Right atrium auricular region (tissue), 2 donors: ENCODE measurements around the gene CELSR2. TPM values are rescaled to one million over a fixed set of nuclear protein-coding genes. Genes with fewer than 3 reads are reported as not detected.

Experiments
- DNase-seq: peaks from one replicate; pipeline ENCODE4 v3.0.0-alpha.2; 2019; ENCODE audit warnings: low spot score
- H3K27ac ChIP-seq, 2 donors: fragments of 200-600 bp; sonication (generic); 1 replicate in 1 of 2; 2 replicates in 1 of 2; pipeline ENCODE4 v1.5.1; 2016 to 2019
- H3K27me3 ChIP-seq, 2 donors: fragments of 200-600 bp; sonication (generic); one replicate each; pipeline versions ENCODE4 v1.5.1 to v1.6.0; 2017 to 2019
- H3K36me3 ChIP-seq: fragments of 200-600 bp; sonication (generic); one replicate; pipeline ENCODE4 v1.5.1; 2016
- H3K4me1 ChIP-seq, 2 donors: fragments of 200-600 bp; sonication (generic); one replicate each; pipeline versions ENCODE4 v1.5.1 to v1.6.0; 2017 to 2019
- H3K4me3 ChIP-seq, 2 donors: fragments of 200-600 bp; sonication (generic); 1 replicate in 1 of 2; 2 replicates in 1 of 2; pipeline ENCODE4 v1.5.1; 2017 to 2019; ENCODE audit warnings: mild to moderate bottlenecking in 1 of 2, moderate library complexity in 1 of 2
- H3K9me3 ChIP-seq, 2 donors: fragments of 200-600 bp; sonication (generic); one replicate each; pipeline ENCODE4 v1.5.1; 2019
- CTCF ChIP-seq, 2 donors: fragments of 200-600 bp; sonication (generic); IDR thresholded peaks; one replicate each; pipeline ENCODE4 v1.5.1; 2019; ENCODE audit warnings: antibody characterized with exemption in 2 of 2
- total RNA-seq, 2 donors: library from RNA; depleted of rRNA; stranded (reverse); fragments of >200 nt; gene quantifications; one replicate each; pipeline ENCODE4 v1.1.0, GENCODE V29; 2016

Gene CELSR2
- total RNA-seq, 2 donors from 2014 or later: 20.2 to 23.7 TPM

GRCh38 chr1:109237512-109237911 lies 11.8 kb upstream of the CELSR2 start:
- peaks cover 0 to 22% of the 10 kb centered on the region in 2 donors for H3K4me1 ChIP-seq
- H3K27me3 ChIP-seq: no peaks in the 10 kb centered on the region
- no peak overlapping the region for H3K4me3 ChIP-seq
- TF ChIP-seq CTCF (IDR thresholded peaks at IDR 0.05): no peak
- H3K27ac ChIP-seq: no peak overlapping the region
- no peaks in the 10 kb centered on the region for H3K9me3 ChIP-seq
- H3K36me3 ChIP-seq: peaks cover 63% of the 10 kb centered on the region
- DNase-seq: peak; percentile 16

GRCh38 chr1:109238382-109238781 lies 11.0 kb upstream of the CELSR2 start:
- H3K9me3 ChIP-seq: no peaks in the 10 kb centered on the region
- peak; percentile 51 for DNase-seq
- no peaks in the 10 kb centered on the region for H3K27me3 ChIP-seq
- H3K36me3 ChIP-seq: peaks cover 54% of the 10 kb centered on the region
- TF ChIP-seq CTCF (IDR thresholded peaks at IDR 0.05): no peak
- H3K4me1 ChIP-seq: peaks cover 0 to 22% of the 10 kb centered on the region in 2 donors
- H3K27ac ChIP-seq: no peak overlapping the region
- H3K4me3 ChIP-seq: no peak overlapping the region

- peaks cover 0 to 22% of the 10 kb centered on the region in 2 donors for H3K4me1 ChIP-seq
- no peaks in the 10 kb centered on the region for H3K9me3 ChIP-seq
- no peaks in the 10 kb centered on the region for H3K27me3 ChIP-seq
- peak overlapping the region in 1 of 2 donors; percentile 63 for H3K27ac ChIP-seq
- H3K36me3 ChIP-seq: peaks cover 48% of the 10 kb centered on the region
- no peak overlapping the region for H3K4me3 ChIP-seq
- no peak for TF ChIP-seq CTCF (IDR thresholded peaks at IDR 0.05)
- peak; percentile 36 for DNase-seq
These were observed 10.3 kb upstream of the CELSR2 start for GRCh38 chr1:109239047-109239408.

GRCh38 chr1:109239409-109240068 lies 9.8 kb upstream of the CELSR2 start:
- DNase-seq: peak; percentile 56
- Histone ChIP-seq H3K4me1 (peaks cover 0 to 22% of the 10 kb centered on the region in 2 donors), H3K36me3 (peaks cover 42% of the 10 kb centered on the region), H3K27me3 (no peaks in the 10 kb centered on the region), H3K4me3 (no peak overlapping the region), H3K27ac (peak overlapping the region in 1 of 2 donors; percentile 63), H3K9me3 (no peaks in the 10 kb centered on the region)
- peak in 1 of 2 donors; percentile 54 for TF ChIP-seq CTCF (IDR thresholded peaks at IDR 0.05)

- peaks cover 33% of the 10 kb centered on the region for H3K36me3 ChIP-seq
- H3K27ac ChIP-seq: peak overlapping the region; percentile 47 to 63
- no peak for TF ChIP-seq CTCF (IDR thresholded peaks at IDR 0.05)
- peak overlapping the region in 1 of 2 donors; percentile 5 for H3K4me3 ChIP-seq
- no peaks in the 10 kb centered on the region for H3K27me3 ChIP-seq
- no peaks in the 10 kb centered on the region for H3K9me3 ChIP-seq
- H3K4me1 ChIP-seq: peaks cover 0 to 22% of the 10 kb centered on the region in 2 donors
- peak; percentile 65 for DNase-seq
These were observed 8.9 kb upstream of the CELSR2 start for GRCh38 chr1:109240158-109241152.
